SJCRH30 (cell line): ENCODE data around the gene KRTAP10-7. TPM values are rescaled to one million over a fixed set of nuclear protein-coding genes. Genes with fewer than 3 reads are reported as not detected.
"Not testable (repeated sequence)": the region's sequence is repeated elsewhere in the genome, so short reads cannot be mapped to it uniquely, and the experiment has no call there.

Experiments used
- DNase-seq, 2 experiments: peaks; one replicate each; pipeline ENCODE4 v3.0.0-alpha.2; 2015 to 2020
- H3K27ac ChIP-seq: fragments of 250-450 bp; sonication (Bioruptor Pico); 2 replicates; pipeline ENCODE4 v1.5.1; 2020; ENCODE audit warnings: mild to moderate bottlenecking, moderate library complexity
- H3K27me3 ChIP-seq: fragments of 250-450 bp; sonication (Bioruptor Pico); 2 replicates; pipeline ENCODE4 v1.5.1; 2020; ENCODE audit warnings: mild to moderate bottlenecking, moderate library complexity
- H3K36me3 ChIP-seq: fragments of 250-450 bp; sonication (Bioruptor Pico); 2 replicates; pipeline ENCODE4 v1.5.1; 2020; ENCODE audit warnings: mild to moderate bottlenecking, moderate library complexity
- H3K4me1 ChIP-seq: fragments of 250-450 bp; sonication (Bioruptor Pico); 2 replicates; pipeline ENCODE4 v1.5.1; 2020; ENCODE audit warnings: mild to moderate bottlenecking, moderate library complexity
- H3K4me3 ChIP-seq: fragments of 250-450 bp; sonication (Bioruptor Pico); 2 replicates; pipeline ENCODE4 v1.5.1; 2020; ENCODE audit warnings: mild to moderate bottlenecking, moderate library complexity
- H3K9me3 ChIP-seq: fragments of 250-450 bp; sonication (Bioruptor Pico); replicated peaks from 2 replicates; pipeline ENCODE4 v1.5.1; 2020; ENCODE audit warnings: mild to moderate bottlenecking, moderate library complexity
- total RNA-seq: library from RNA; depleted of rRNA; stranded (reverse); fragments of >200 nt; shearing (Covaris generic); gene quantifications from 2 replicates; pipeline ENCODE4 v1.2.3, GENCODE V29; 2014

The KRTAP10-7 gene
- total RNA-seq, 1 experiment from 2014 or later: not detected

DNA sequence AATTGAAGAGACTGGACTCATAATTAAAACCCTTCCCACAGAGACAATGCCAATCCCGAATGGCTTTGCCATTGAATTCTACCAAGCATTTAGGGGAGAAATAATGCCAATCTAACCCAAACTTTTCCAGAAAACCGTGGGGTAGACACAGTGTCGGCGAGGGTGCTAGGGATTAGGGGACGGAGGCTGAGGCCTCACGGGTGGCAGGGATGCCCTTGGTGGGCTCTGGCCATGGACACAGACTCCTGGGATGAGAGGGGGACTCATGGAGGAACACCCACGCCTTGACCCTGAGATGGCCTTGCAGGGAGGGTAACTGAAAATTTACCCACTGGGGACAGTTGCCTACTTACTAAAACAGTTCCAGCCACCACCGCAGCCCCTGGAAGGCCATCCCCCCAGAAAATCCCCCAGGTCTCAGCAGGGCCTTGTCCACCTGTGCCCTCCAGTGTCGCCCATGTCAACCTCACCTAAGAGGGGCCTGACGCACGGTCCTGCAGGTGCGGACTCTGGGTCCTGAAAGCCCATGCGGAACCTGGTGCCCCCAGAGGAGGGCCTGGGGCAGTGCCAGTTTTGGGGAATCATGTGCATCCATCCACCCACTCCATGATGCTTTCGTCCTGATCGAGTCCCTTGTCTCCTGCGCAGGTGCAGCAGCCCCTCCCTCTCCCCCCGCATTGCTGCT lies 21.9 kb upstream of the KRTAP10-7 start:
- H3K4me3 ChIP-seq: no peak overlapping the region
- no peak for DNase-seq
- H3K4me1 ChIP-seq: no peaks in the 10 kb centered on the region
- H3K27ac ChIP-seq: no peak overlapping the region
- no peaks in the 10 kb centered on the region for H3K27me3 ChIP-seq
- H3K9me3 ChIP-seq: 0 out of 2 replicates have a peak, but pooled peaks cover 4% of the 10 kb centered on the region
- H3K36me3 ChIP-seq: no peaks in the 10 kb centered on the region

DNA sequence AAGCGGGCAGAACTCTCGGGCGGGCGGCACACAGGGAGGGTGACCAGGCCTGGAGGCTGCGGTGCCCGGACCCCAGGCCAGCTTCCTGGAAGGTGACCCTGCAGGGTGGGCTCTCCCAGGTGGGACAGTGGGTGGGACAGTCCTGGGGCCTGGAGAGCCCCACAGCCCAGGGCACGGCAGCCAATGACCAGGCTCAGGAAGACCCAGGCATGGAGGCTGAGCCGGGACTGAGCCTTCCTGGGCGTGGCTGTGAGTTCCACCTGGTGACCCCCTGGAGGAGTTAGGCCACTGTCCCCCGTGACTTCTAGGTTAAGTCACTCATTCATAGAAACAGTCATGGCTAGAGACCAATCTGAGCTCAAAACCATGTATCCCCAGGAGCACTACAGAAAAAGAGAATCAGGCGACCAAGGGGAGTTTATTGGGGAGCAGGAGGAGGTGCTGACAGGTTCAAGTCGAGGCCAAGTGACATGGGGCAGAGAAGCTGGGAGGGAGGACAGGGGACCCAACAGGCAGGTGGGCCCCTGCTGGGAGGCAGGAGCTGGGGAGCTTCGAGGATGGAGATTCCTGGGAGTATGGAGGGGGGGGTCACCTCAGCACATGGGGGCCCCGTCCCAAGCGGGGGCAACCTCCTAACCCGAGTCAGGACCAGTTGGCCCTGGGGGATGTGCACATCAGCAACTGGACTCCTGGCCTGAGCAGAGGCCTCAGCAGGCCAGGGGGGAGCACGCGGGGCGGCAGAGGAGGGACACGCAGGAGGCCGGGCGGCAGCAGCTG lies 21.2 kb upstream of the KRTAP10-7 start:
- 0 out of 2 replicates have a peak, but pooled peaks cover 4% of the 10 kb centered on the region for H3K9me3 ChIP-seq
- no peak for DNase-seq
- H3K27ac ChIP-seq: no peak overlapping the region
- H3K4me3 ChIP-seq: no peak overlapping the region
- H3K4me1 ChIP-seq: no peaks in the 10 kb centered on the region
- H3K36me3 ChIP-seq: no peaks in the 10 kb centered on the region
- H3K27me3 ChIP-seq: no peaks in the 10 kb centered on the region

DNA sequence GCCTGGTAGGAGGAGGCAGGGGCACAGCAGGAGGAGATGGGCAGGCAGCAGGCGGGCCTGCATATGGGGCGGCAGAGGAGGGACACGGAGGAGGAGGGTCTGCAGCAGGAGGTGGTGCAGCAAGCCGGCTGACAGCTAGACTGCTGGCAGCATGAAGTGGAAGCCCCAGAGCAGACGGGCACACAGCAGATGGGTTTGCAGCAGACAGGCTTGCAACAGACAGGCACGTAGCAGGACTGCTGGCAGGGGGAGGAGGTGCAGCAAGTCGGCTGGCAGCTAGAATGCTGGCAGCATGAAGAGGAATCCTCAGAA lies 20.6 kb upstream of the KRTAP10-7 start:
- Histone ChIP-seq H3K27ac (no peak overlapping the region), H3K9me3 (0 out of 2 replicates have a peak, but pooled peaks cover 4% of the 10 kb centered on the region), H3K36me3 (no peaks in the 10 kb centered on the region), H3K27me3 (no peaks in the 10 kb centered on the region), H3K4me3 (no peak overlapping the region), H3K4me1 (no peaks in the 10 kb centered on the region)
- no peak for DNase-seq

DNA sequence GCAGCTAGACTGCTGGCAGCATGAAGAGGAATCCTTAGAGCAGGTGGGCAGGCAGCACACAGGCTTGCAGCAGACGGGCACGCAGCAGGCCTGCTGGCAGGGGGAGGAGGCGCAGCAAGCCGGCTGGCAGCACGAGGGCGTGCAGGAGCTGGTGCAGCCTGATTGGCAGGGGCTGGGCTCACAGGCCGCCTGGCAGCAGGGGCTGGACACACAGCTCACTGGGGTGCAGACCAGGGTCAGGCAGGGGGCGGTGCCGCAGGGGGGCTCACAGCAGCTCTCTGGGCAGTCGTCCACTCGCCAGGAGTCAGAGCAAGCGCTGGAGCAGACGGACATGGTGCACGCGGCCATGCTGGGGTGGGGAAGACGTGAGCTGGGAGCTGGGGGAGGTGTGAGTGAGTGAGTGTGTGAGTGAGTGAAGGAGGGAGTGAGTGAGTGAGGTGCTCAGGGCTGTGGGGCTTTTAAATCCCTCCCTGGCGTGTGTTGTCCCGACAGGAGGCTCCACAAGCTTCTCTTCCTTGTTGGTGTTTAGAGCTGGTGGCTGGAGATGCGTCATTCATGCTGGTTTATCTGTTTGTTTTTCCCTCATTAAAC lies 20.1 kb upstream of the KRTAP10-7 start, which contains the start of gene KRTAP10-5:
Gene KRTAP10-5, minus strand, starts transcription at position 374 of the 591 bp plus-strand sequence. Its CDS starts 26 bp downstream, at position 348.
- not testable (repeated sequence) for H3K36me3 ChIP-seq, H3K9me3 ChIP-seq, H3K4me1 ChIP-seq, H3K4me3 ChIP-seq, H3K27ac ChIP-seq, H3K27me3 ChIP-seq, DNase-seq

DNA sequence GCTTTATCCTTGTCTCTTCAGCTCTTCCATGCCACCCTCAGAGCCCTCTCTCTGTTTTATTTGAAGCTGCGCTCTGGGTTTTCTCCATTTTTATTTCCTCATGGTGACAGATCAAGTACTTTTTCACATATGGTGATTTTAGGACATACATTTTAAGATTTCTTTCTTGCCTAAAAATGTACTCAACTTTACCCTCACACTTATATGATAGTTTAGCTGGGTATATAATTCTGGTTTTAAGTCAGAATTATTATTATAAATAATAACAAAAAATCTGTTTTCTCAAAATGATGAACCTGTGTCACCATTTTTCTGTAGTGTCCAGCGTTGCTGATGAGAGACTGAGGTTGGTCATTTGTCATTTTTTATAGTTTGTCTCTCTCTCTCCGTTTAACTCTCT lies 19.2 kb upstream of the KRTAP10-7 start:
- Histone ChIP-seq H3K36me3 (no peaks in the 10 kb centered on the region), H3K4me1 (no peaks in the 10 kb centered on the region), H3K9me3 (0 out of 2 replicates have a peak, but pooled peaks cover 4% of the 10 kb centered on the region), H3K4me3 (no peak overlapping the region), H3K27me3 (no peaks in the 10 kb centered on the region), H3K27ac (no peak overlapping the region)
- no peak for DNase-seq

DNA sequence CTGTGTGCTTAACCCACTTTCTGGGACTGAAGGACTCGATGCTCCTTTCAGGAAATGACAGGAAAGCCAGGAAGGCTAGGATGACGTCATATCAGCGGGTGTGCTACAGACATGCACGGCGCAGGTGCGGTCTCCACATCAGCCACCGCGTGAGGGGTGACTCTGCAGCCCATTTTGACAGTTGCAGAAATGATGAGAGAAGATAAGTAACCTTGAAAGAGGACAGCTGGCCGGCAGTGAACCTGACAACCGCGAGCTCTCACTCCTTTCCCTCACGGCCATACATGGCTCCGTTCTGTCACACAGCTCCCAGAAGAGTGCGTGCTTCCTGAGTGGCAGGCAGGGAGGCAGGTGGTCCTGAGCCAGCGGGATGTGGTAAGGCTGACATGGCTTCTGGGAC lies 18.3 kb upstream of the KRTAP10-7 start:
- DNase-seq: no peak
- no peak overlapping the region for H3K27ac ChIP-seq
- H3K36me3 ChIP-seq: no peaks in the 10 kb centered on the region
- H3K9me3 ChIP-seq: 0 out of 2 replicates have a peak, but pooled peaks cover 1% of the 10 kb centered on the region
- no peaks in the 10 kb centered on the region for H3K27me3 ChIP-seq
- H3K4me1 ChIP-seq: no peaks in the 10 kb centered on the region
- H3K4me3 ChIP-seq: no peak overlapping the region

DNA sequence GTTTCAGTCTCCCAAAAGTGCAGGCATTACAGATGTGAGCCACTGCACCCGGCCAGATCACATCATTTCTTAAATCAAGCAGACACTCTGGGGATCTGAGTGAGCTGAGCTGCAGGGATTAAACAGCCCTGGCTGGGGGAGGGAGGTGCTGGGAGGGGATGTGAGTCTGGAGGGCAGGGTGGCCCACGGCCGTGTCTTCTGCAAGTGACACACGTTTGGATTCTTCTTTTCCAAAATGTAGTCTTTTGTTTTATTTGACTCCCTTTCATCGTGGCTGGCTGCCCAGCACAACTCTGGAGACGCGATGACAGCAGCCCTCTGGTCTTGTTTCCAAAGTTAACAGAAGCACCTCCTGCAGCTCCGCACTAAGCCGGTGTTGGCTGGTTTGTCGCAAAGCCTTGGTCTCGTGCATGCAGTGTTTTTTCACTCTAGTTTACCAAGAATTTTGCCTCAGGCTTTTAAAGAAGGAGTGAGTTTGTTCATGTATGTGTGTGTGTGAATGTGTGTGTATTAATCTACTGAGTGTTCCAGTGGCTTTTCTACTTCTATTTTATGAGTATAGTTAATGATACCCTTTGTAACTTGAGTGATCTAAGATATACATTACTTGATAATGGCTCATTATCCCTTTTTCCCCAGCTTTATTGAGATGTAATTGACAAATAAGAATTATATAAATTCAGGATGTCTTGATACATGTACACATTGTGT lies 17.2 kb upstream of the KRTAP10-7 start:
- Histone ChIP-seq H3K27ac (no peak overlapping the region), H3K27me3 (no peaks in the 10 kb centered on the region), H3K4me1 (no peaks in the 10 kb centered on the region), H3K36me3 (no peaks in the 10 kb centered on the region), H3K9me3 (no peaks in the 10 kb centered on the region), H3K4me3 (no peak overlapping the region)
- DNase-seq: no peak

DNA sequence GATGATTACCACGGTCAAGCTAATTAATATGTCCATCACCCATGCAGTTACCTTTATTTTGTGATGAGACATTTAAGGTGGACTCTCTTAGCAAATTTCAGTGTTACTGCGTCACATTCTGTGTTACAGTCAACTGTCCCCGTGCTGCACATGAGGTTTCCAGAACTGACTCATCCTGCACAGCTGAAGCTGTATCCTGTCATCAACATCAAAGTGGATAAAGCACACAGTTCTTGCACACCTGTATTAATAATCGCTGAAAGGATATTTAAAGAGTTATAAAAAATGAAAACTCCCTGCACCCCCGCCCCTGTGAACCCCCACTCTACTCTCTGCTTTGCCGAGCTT lies 16.6 kb upstream of the KRTAP10-7 start:
- Histone ChIP-seq H3K4me3 (no peak overlapping the region), H3K9me3 (no peaks in the 10 kb centered on the region), H3K4me1 (no peaks in the 10 kb centered on the region), H3K36me3 (no peaks in the 10 kb centered on the region), H3K27me3 (no peaks in the 10 kb centered on the region), H3K27ac (no peak overlapping the region)
- DNase-seq: no peak

DNA sequence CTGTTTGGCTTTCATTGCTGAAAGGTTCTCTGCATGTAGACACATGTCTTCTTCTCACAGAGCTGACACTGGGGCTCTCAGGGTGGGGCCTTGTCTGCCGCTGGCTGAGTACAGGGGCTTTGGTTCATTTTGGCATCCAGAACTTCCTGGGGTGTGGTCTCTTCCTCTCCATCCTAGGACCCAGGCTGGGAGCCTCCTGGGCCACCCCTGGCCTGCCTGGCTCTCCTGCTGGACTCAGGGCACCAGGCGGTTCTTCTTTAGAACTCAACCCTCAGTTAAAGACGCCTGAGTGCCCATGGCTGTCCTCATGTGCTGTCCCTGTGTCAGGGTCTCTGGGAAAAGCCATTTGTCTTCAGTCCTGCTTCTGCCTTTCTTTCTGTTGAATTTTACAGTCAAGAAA lies 14.5 kb upstream of the KRTAP10-7 start:
- DNase-seq: no peak
- Histone ChIP-seq H3K9me3 (no peaks in the 10 kb centered on the region), H3K4me1 (no peaks in the 10 kb centered on the region), H3K4me3 (no peak overlapping the region), H3K27ac (no peak overlapping the region), H3K27me3 (no peaks in the 10 kb centered on the region), H3K36me3 (no peaks in the 10 kb centered on the region)

DNA sequence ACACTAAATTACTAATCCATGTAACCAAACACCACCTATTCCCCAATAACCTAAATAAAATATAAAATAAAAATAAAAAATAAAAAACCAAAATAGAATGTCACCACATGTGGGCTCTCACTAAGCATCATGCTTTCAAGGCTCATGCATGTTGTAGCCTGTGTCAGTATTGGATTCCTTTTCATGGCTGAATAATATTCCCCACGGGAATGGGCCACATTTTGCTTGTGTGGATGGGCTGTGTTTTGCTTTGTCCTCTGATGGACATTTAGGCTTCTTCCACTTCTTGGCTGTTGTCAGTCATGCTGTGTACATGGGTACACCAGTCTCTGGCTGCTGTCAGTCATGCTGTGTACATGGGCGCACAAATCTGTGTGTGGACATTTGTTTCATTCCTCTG lies 11.3 kb upstream of the KRTAP10-7 start:
- H3K27me3 ChIP-seq: no peaks in the 10 kb centered on the region
- no peaks in the 10 kb centered on the region for H3K36me3 ChIP-seq
- DNase-seq: no peak
- H3K4me3 ChIP-seq: no peak overlapping the region
- H3K27ac ChIP-seq: no peak overlapping the region
- no peaks in the 10 kb centered on the region for H3K9me3 ChIP-seq
- H3K4me1 ChIP-seq: peaks cover 6% of the 10 kb centered on the region

DNA sequence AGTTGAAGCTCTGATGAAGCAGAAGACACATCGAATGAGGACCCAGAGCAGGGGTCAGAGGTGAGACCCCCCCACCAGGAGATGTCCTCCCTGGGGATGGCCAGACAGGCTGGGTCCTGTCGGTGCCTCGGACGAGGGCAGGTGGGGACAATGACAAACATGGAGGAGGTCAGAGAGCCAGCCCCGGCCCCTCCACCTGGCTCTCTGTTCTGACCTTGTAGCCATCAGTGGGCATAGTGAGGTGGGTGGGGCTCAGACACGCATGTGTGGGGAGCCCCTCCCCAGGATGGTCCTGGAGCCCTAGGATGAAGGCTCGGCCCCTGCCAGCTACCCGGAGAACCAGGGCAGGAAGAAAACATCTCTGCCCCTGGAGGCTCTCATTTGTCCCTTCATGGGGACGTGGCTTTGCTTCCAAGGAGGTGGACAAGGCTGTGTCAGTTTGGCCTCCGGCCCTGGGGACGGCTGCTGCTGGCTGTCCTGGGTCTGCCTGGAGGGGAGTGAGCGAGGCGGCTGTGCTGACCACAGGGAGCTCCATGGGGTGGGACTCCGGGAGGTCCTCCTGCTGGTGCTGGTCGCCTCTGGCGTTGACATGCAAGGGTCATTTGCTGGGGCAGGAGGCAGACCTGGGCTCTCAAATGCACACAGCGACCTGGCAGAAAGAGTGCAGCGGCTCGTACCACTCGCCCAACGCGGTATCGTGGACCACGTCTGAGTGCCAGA lies 10.7 kb upstream of the KRTAP10-7 start:
- Histone ChIP-seq H3K4me1 (peaks cover 6% of the 10 kb centered on the region), H3K9me3 (no peaks in the 10 kb centered on the region), H3K27me3 (no peaks in the 10 kb centered on the region), H3K27ac (no peak overlapping the region), H3K36me3 (no peaks in the 10 kb centered on the region), H3K4me3 (no peak overlapping the region)
- DNase-seq: no peak

DNA sequence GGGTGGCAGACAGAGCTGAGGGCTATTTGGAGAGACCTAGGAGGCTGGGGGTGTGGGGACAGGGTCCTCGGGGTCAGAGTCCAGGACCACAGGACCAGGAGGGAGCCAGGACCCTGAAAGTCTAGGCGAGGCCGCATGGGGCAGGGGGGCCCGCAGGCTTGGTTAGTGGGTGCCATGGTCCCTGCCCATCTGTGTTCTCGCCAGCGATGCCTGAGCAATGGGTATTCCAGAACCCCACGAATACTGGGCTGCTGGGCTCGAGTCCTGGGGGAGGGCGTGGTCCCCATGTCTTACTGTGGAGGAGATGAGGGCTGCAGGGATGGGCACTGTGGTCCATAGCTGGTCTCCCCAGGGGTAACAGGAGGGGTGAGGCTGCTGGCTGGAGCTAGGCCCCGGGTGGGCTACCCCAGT lies 10.1 kb upstream of the KRTAP10-7 start:
- no peaks in the 10 kb centered on the region for H3K36me3 ChIP-seq
- H3K4me1 ChIP-seq: peaks cover 6% of the 10 kb centered on the region
- H3K27me3 ChIP-seq: no peaks in the 10 kb centered on the region
- H3K4me3 ChIP-seq: no peak overlapping the region
- H3K27ac ChIP-seq: no peak overlapping the region
- DNase-seq: no peak
- H3K9me3 ChIP-seq: no peaks in the 10 kb centered on the region

DNA sequence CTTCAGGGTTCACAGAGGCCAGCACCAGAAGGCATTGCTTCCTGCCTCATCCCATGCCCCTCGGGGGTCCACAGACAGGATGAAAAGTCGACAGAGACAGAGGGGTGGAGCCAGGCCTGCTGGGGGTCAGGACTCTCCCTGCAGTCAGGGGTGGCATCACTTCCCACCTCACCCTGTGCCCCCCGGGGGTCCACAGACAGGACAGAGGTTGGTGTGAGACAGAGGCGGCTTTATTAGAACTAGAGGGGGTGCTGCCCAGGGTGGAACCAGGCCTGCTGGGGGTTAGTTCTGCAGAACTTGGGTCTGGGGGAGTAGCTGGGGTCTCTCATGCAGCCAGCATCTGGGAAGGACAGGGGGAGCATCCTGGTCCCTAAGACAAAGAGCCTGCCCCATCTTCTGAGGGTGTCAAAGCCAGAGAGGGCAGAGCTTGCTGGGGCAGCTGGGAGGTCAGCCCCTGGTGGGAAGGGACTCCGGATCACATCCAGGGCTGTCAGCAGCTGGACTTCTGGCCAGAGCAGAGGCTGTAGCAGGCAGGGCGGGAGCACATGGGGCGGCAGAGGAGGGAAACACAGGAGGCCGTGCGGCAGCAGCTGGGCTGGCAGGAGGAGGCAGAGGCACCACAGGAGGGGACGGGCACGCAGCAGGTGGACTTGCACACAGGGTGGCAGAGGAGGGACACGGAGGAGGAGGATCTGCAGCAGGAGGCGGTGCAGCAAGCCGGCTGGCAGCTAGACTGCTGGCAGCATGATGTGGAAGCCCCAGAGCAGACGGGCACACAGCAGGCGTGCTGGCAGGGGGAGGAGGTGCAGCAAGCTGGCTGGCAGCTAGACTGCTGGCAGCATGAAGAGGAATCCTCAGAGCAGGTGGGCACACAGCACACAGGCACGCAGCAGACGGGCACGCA lies 9.2 kb upstream of the KRTAP10-7 start:
- not testable (repeated sequence) for H3K36me3 ChIP-seq, H3K27me3 ChIP-seq, DNase-seq, H3K4me3 ChIP-seq, H3K4me1 ChIP-seq, H3K27ac ChIP-seq, H3K9me3 ChIP-seq

DNA sequence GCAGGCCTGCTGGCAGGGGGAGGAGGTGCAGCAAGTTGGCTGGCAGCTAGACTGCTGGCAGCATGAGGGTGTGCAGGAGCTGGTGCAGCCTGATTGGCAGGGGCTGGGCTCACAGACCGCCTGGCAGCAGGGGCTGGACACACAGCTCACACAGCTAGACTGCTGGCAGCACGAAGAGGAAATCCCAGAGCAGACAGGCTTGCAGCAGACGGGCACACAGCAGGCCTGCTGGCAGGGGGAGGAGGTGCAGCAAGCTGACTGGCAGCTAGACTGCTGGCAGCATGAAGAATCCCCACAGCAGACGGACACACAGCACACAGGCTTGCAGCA lies 8.6 kb upstream of the KRTAP10-7 start:
- H3K27me3 ChIP-seq, DNase-seq, H3K4me3 ChIP-seq, H3K36me3 ChIP-seq, H3K27ac ChIP-seq, H3K4me1 ChIP-seq, H3K9me3 ChIP-seq: not testable (repeated sequence)
